HCT116 (cell line): Measurements from ENCODE around the gene TSPAN13. TPM values are rescaled to one million over a fixed set of nuclear protein-coding genes. Genes with fewer than 3 reads are reported as not detected.

Source experiments
- EGR1 ChIP-seq: IDR thresholded peaks from 2 replicates; pipeline ENCODE4 v1.6.1; 2012; ENCODE audit warnings: low read depth
- EZH2 ChIP-seq: fragments of 200-600 bp; sonication (generic); IDR thresholded peaks from 2 replicates; pipeline ENCODE4 v1.6.1; 2017; ENCODE audit warnings: antibody characterized with exemption, mixed run types
- POLR2A ChIP-seq: IDR thresholded peaks from 2 replicates; pipeline ENCODE4 v1.7.0; 2011; ENCODE audit warnings: borderline replicate concordance; ENCODE audit not compliant: insufficient read depth, insufficient read length; ENCODE audit errors: extremely low read depth
- POLR2AphosphoS5 ChIP-seq: IDR thresholded peaks from 2 replicates; pipeline ENCODE4 v1.6.1; 2011; ENCODE audit warnings: mild to moderate bottlenecking, low read depth, low read length, moderate library complexity
- RAD21 ChIP-seq: IDR thresholded peaks from 2 replicates; pipeline ENCODE4 v1.6.1; 2012; ENCODE audit warnings: low read depth, mild to moderate bottlenecking
- SRF ChIP-seq: IDR thresholded peaks from 2 replicates; pipeline ENCODE4 v1.6.1; 2012; ENCODE audit warnings: low read depth
- YY1 ChIP-seq: IDR thresholded peaks from 2 replicates; pipeline ENCODE4 v1.6.1; 2011; ENCODE audit warnings: low read length, low read depth, moderate library complexity, mild to moderate bottlenecking; ENCODE audit not compliant: insufficient replicate concordance; ENCODE audit errors: extremely low read depth
- ZNF274 ChIP-seq: fragments of 200-500 bp; sonication (Bioruptor generic); IDR thresholded peaks from 2 replicates; pipeline ENCODE4 v1.6.1; 2014; ENCODE audit warnings: mild to moderate bottlenecking, low read depth, low read length, inconsistent platforms
- total RNA-seq: library from RNA; stranded (reverse); gene quantifications from one replicate; pipeline ENCODE4 v1.2.1, GENCODE V29; 2021; ENCODE audit not compliant: unreplicated experiment
- TF ChIP-seq, protein P1 (sequence below): IDR thresholded peaks from 2 replicates; pipeline ENCODE4 v1.6.1; 2012

Gene TSPAN13
- total RNA-seq, 1 experiment from 2014 or later, result 18.5 TPM

DNA sequence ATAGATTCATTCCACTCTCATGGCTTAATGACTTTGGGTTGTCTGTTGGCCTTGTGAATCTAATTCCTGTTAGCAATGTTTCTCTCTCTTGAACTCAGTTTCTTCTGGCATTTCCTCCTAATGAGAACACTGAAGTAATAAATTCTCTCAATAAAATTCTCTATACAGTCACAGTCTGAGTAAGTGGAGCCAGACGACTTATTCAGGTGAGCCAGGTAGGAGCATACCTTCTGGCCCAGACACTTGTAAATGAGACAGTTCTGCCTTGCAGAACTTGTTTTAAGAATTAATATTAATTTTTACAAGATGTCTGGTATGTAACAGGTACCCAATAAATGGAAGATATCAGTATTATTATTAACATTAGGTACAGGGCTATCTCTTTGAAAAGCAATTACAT lies 79.8 kb downstream of the TSPAN13 start (continued):
- TF ChIP-seq EGR1 (no peak), POLR2A (no peak), EZH2 (no peak), ZNF274 (no peak), YY1 (no peak), RAD21 (no peak), POLR2AphosphoS5 (no peak), SRF (no peak)
- TF ChIP-seq, protein P1, sequence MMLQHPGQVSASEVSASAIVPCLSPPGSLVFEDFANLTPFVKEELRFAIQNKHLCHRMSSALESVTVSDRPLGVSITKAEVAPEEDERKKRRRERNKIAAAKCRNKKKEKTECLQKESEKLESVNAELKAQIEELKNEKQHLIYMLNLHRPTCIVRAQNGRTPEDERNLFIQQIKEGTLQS, result no peak
- TF ChIP-seq, all 23 proteins: peak for 0

Other genes starting within 250 kb of the TSPAN13 start
- gene LRRC72, start 226.9 kb upstream of the TSPAN13 start, total RNA-seq, result not detected
- 24.9 TPM for gene ANKMY2, start 108.0 kb upstream of the TSPAN13 start, total RNA-seq
- gene BZW2, start 107.6 kb upstream of the TSPAN13 start, total RNA-seq, result 119 TPM
- gene AGR2, start 51.2 kb downstream of the TSPAN13 start, total RNA-seq, result 0.93 TPM
- not detected for gene AGR3, start 128.2 kb downstream of the TSPAN13 start, total RNA-seq